ENCODE data around the gene HIC1.

HIC1 gene

GRCh38 chr17:2084036-2084765 lies 29.3 kb downstream of the HIC1 start:
- Histone ChIP-seq H3K4me1 (ENCODE audit: control insufficient read depth, insufficient read depth, low read length) (peaks cover 42% of the 10 kb centered on the region), H3K4me3 (ENCODE audit: low read length) (peak overlapping the region; percentile 6), H3K9ac (ENCODE audit: low read length) (no peak overlapping the region), H3K27me3 (ENCODE audit: control insufficient read depth, insufficient read depth, low read length) (no peaks in the 10 kb centered on the region), H3K27ac (ENCODE audit: low read depth, low read length) (peak overlapping the region; percentile 62), H3K36me3 (ENCODE audit: control insufficient read depth, insufficient read depth, low read length) (peaks cover 4% of the 10 kb centered on the region)

DNA sequence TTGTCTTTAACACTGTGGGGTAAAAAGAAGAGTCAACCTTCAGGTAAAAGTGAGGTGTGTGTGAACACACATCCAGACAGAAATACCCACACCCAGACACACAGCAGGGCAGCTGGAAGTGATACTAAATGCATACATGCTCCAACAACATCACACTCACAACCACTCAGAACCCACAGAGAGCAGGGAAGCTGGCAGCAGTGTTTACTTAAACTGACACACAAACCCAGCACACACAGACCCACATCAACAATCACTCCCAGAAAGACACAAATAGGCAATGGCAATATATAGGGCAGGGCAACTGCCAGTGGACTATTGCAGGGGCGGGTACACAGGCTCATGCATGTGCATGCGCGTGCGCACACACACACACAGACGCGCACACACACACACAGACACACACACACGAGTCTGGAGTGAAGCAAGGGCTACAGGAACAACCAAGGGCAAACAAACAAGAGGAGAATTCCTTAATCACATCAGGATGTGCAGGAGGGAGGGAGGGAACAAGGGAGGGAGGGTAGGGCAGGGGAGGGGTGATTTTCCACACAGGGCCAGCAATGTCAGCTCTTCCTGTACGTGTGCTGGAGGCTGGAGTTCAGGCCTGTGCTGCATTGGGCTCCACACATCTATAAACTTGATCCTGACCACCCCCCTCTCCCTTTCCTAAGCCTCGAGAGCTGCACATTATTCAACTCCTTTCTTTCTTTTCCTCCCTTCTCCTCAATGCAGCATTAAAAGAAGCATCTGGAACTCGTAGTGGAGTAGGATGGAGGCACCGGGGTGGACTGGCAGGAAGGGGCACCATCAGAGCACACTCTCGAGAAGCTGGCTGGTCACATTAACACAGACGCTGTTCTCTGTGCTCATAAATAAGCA lies 30.1 kb downstream of the HIC1 start:
- Histone ChIP-seq H3K27me3 (ENCODE audit: control insufficient read depth, insufficient read depth, low read length) (no peaks in the 10 kb centered on the region), H3K36me3 (ENCODE audit: control insufficient read depth, insufficient read depth, low read length) (peaks cover 4% of the 10 kb centered on the region), H3K9ac (ENCODE audit: low read length) (peak overlapping the region; percentile 16), H3K4me3 (ENCODE audit: low read length) (peak overlapping the region; percentile 6), H3K4me1 (ENCODE audit: control insufficient read depth, insufficient read depth, low read length) (peaks cover 47% of the 10 kb centered on the region), H3K27ac (ENCODE audit: low read depth, low read length) (peak overlapping the region; percentile 62)

DNA sequence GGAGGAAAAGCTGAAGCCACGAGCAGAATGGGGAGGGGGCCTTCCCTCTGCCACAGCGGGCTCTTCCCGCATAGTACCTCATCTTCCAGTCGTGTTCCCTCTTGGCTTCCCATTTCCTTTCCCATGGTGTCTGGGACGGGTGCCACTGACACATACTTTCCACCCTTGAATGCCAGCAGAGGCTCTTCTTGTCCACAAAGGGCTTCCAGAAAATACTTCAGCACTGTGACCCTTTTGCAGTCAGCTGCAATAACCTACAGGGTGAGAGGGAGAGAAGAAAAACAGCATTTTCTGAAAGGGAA lies 30.7 kb downstream of the HIC1 start:
- H3K4me3 ChIP-seq (ENCODE audit: low read length) = no peak overlapping the region
- peak overlapping the region; percentile 16 for H3K9ac ChIP-seq (ENCODE audit: low read length)
- peaks cover 4% of the 10 kb centered on the region for H3K36me3 ChIP-seq (ENCODE audit: control insufficient read depth, insufficient read depth, low read length)
- H3K4me1 ChIP-seq (ENCODE audit: control insufficient read depth, insufficient read depth, low read length) = peaks cover 47% of the 10 kb centered on the region
- H3K27me3 ChIP-seq (ENCODE audit: control insufficient read depth, insufficient read depth, low read length) = no peaks in the 10 kb centered on the region
- peak overlapping the region; percentile 62 for H3K27ac ChIP-seq (ENCODE audit: low read depth, low read length)

DNA sequence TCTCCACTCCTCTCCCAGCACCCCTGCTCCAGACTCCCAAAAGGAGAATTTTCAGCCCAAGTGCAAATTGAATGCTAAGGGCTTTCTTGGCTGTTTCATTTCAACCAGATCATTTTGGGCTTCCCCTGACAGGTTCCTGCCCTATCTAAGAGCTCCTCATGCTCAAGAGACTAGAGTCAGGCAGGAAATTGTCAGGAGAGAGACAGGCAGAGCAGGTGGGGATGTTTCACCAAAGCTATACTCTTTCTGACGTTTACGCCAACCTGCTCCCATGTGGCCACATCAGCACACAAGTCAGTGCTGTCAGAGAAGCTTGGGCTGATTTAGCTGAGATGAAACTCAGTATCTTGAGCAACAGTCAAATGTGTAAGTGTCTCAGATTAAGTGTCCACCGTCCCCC lies 31.4 kb downstream of the HIC1 start:
- H3K4me1 ChIP-seq (ENCODE audit: control insufficient read depth, insufficient read depth, low read length) = peaks cover 52% of the 10 kb centered on the region
- no peak overlapping the region for H3K9ac ChIP-seq (ENCODE audit: low read length)
- H3K4me3 ChIP-seq (ENCODE audit: low read length) = no peak overlapping the region
- peak overlapping the region; percentile 62 for H3K27ac ChIP-seq (ENCODE audit: low read depth, low read length)
- H3K27me3 ChIP-seq (ENCODE audit: control insufficient read depth, insufficient read depth, low read length) = no peaks in the 10 kb centered on the region
- H3K36me3 ChIP-seq (ENCODE audit: control insufficient read depth, insufficient read depth, low read length) = no peaks in the 10 kb centered on the region

- peak overlapping the region; percentile 15 for H3K27ac ChIP-seq (ENCODE audit: low read depth, low read length)
- peaks cover 50% of the 10 kb centered on the region for H3K4me1 ChIP-seq (ENCODE audit: control insufficient read depth, insufficient read depth, low read length)
- H3K27me3 ChIP-seq (ENCODE audit: control insufficient read depth, insufficient read depth, low read length) = no peaks in the 10 kb centered on the region
- no peak overlapping the region for H3K9ac ChIP-seq (ENCODE audit: low read length)
- no peaks in the 10 kb centered on the region for H3K36me3 ChIP-seq (ENCODE audit: control insufficient read depth, insufficient read depth, low read length)
- H3K4me3 ChIP-seq (ENCODE audit: low read length) = no peak overlapping the region
Measured at GRCh38 chr17:2087597-2088211, 32.8 kb downstream of the HIC1 start.

GRCh38 chr17:2089021-2089422 lies 34.1 kb downstream of the HIC1 start:
- H3K27me3 ChIP-seq (ENCODE audit: control insufficient read depth, insufficient read depth, low read length) = no peaks in the 10 kb centered on the region
- H3K4me1 ChIP-seq (ENCODE audit: control insufficient read depth, insufficient read depth, low read length) = peaks cover 41% of the 10 kb centered on the region
- peak overlapping the region; percentile 86 for H3K27ac ChIP-seq (ENCODE audit: low read depth, low read length)
- H3K36me3 ChIP-seq (ENCODE audit: control insufficient read depth, insufficient read depth, low read length) = no peaks in the 10 kb centered on the region
- H3K9ac ChIP-seq (ENCODE audit: low read length) = no peak overlapping the region
- H3K4me3 ChIP-seq (ENCODE audit: low read length) = peak overlapping the region; percentile 67

GRCh38 chr17:2090210-2090641 lies 35.3 kb downstream of the HIC1 start:
- no peaks in the 10 kb centered on the region for H3K36me3 ChIP-seq (ENCODE audit: control insufficient read depth, insufficient read depth, low read length)
- peaks cover 35% of the 10 kb centered on the region for H3K4me1 ChIP-seq (ENCODE audit: control insufficient read depth, insufficient read depth, low read length)
- peak overlapping the region; percentile 4 for H3K27ac ChIP-seq (ENCODE audit: low read depth, low read length)
- peak overlapping the region; percentile 67 for H3K4me3 ChIP-seq (ENCODE audit: low read length)
- no peaks in the 10 kb centered on the region for H3K27me3 ChIP-seq (ENCODE audit: control insufficient read depth, insufficient read depth, low read length)
- H3K9ac ChIP-seq (ENCODE audit: low read length) = no peak overlapping the region

DNA sequence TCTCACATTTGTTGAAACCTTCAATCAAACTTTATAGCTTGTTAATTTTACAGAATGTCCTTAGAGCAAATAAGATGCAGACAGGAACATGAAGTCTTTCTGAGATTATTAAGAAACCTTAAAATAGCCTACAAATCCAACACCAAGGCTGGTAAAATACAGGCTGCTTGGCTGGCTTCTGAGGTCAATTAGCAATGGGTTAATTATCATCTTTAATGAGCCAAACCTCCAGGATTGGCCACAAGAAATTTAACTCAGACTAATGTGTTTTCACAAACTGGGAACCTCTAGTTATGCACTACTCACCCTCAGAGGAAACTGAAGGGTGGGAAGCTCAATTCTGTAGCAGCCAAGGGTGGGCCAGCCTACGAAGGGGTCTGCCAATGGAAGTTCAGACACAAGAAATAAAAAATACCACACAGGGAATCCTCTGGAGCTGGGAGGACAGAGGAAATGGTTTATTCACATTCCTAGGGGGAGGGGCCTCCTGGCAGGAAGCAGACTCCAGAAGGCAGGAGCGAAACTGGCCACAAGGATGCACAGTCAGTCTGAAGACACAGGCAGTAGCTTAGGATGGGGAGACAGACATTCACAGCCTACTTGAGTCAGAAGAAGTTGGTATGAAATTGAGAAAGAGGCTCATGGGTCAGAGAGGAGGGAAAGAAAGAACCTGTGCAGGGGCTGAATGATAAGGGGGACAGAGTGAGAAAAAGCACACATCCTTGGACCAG lies 36.1 kb downstream of the HIC1 start:
- H3K4me3 ChIP-seq (ENCODE audit: low read length) = no peak overlapping the region

DNA sequence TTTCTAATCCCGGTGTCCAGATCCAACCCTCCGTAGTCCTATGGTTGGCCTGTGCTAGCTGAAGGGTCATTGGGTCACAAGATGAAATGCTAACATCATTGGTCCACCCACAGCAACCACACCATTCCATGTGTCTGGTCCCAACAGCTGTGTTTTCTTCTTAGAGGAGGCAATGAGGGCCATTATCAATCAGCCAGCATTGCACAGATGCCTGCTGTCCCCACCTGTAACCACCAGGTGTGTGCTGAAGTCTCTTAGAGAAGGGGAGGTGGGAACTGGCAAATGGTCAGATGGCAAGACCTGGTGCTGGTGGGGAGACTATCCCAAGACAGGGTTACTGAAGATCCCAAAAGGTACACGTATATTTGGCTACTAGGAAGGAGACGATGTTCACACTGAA lies 37.4 kb downstream of the HIC1 start:
- Histone ChIP-seq H3K27ac (ENCODE audit: low read depth, low read length) (no peak overlapping the region), H3K4me1 (ENCODE audit: control insufficient read depth, insufficient read depth, low read length) (peaks cover 35% of the 10 kb centered on the region), H3K36me3 (ENCODE audit: control insufficient read depth, insufficient read depth, low read length) (no peaks in the 10 kb centered on the region), H3K4me3 (ENCODE audit: low read length) (no peak overlapping the region), H3K27me3 (ENCODE audit: control insufficient read depth, insufficient read depth, low read length) (no peaks in the 10 kb centered on the region), H3K9ac (ENCODE audit: low read length) (no peak overlapping the region)

More for the DNA sequence above, 36.1 kb downstream of the HIC1 start:
- no peaks in the 10 kb centered on the region for H3K27me3 ChIP-seq (ENCODE audit: control insufficient read depth, insufficient read depth, low read length)
- H3K4me1 ChIP-seq (ENCODE audit: control insufficient read depth, insufficient read depth, low read length) = peaks cover 35% of the 10 kb centered on the region
- H3K36me3 ChIP-seq (ENCODE audit: control insufficient read depth, insufficient read depth, low read length) = no peaks in the 10 kb centered on the region
- peak overlapping the region; percentile 32 for H3K27ac ChIP-seq (ENCODE audit: low read depth, low read length)
- H3K9ac ChIP-seq (ENCODE audit: low read length) = no peak overlapping the region

DNA sequence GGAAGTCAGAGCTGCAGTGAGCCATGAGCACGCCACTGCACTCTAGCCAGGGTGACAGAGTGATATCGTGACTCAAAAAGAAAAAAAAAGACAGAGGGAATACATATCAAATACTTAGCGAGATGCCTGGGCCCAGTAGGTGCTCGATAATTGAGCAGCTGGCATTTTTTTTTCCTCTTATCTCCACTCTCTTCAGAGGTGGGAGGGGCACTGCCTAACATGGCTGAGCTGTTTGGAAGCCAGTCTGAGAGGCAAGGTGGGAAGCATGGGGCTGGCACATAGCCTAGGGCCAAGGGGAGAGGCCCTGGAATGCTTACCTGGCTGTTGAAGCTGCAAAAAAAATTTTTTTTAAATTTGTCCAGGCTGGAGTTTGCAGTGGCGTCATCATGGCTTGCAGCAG lies 38.4 kb downstream of the HIC1 start:
- no peaks in the 10 kb centered on the region for H3K36me3 ChIP-seq (ENCODE audit: control insufficient read depth, insufficient read depth, low read length)
- H3K9ac ChIP-seq (ENCODE audit: low read length) = no peak overlapping the region
- no peak overlapping the region for H3K4me3 ChIP-seq (ENCODE audit: low read length)
- no peak overlapping the region for H3K27ac ChIP-seq (ENCODE audit: low read depth, low read length)
- peaks cover 25% of the 10 kb centered on the region for H3K4me1 ChIP-seq (ENCODE audit: control insufficient read depth, insufficient read depth, low read length)
- no peaks in the 10 kb centered on the region for H3K27me3 ChIP-seq (ENCODE audit: control insufficient read depth, insufficient read depth, low read length)

DNA sequence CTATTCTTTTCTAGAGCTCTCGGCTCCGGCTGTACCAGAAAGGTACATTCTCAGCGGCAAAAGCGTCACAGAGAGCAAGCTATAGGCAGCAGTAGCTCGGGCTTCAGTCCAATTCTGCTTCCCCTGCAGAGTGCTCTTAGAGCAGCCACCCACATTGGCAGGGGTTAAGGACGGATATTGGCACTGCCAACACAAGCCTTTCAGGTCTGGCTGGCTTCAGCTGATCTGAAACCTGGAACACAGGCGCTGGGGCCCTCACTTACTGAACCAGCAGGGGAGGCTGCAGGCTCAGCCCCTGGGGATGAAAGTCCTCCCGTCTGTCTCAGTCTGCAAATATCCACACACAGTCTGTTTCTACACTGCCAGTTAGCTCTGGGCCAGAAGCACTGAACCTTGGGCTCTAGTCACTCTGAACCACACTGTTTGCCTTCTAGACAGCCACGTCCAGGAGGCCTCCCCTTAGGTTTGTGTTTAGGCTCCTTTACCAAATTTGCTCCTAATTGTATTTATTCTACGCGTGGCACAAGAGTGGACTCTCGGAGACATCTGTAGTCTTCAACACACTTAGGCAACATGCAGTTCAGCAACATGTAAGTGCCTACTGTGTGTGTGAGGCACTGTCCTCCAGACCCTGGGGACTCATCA lies 40.1 kb downstream of the HIC1 start:
- Histone ChIP-seq H3K4me1 (ENCODE audit: control insufficient read depth, insufficient read depth, low read length) (peaks cover 12% of the 10 kb centered on the region), H3K27me3 (ENCODE audit: control insufficient read depth, insufficient read depth, low read length) (no peaks in the 10 kb centered on the region), H3K9ac (ENCODE audit: low read length) (no peak overlapping the region), H3K27ac (ENCODE audit: low read depth, low read length) (no peak overlapping the region), H3K4me3 (ENCODE audit: low read length) (no peak overlapping the region), H3K36me3 (ENCODE audit: control insufficient read depth, insufficient read depth, low read length) (no peaks in the 10 kb centered on the region)

GRCh38 chr17:2095536-2095910 lies 40.6 kb downstream of the HIC1 start:
- no peaks in the 10 kb centered on the region for H3K36me3 ChIP-seq (ENCODE audit: control insufficient read depth, insufficient read depth, low read length)
- no peak overlapping the region for H3K27ac ChIP-seq (ENCODE audit: low read depth, low read length)
- H3K4me3 ChIP-seq (ENCODE audit: low read length) = no peak overlapping the region
- H3K4me1 ChIP-seq (ENCODE audit: control insufficient read depth, insufficient read depth, low read length) = peaks cover 12% of the 10 kb centered on the region
- H3K27me3 ChIP-seq (ENCODE audit: control insufficient read depth, insufficient read depth, low read length) = no peaks in the 10 kb centered on the region
- H3K9ac ChIP-seq (ENCODE audit: low read length) = no peak overlapping the region
